ENCODE measurements around the gene AMN.
"Not testable (repeated sequence)": the region's sequence is repeated elsewhere in the genome, so short reads cannot be mapped to it uniquely, and the experiment has no call there.

The AMN gene

DNA sequence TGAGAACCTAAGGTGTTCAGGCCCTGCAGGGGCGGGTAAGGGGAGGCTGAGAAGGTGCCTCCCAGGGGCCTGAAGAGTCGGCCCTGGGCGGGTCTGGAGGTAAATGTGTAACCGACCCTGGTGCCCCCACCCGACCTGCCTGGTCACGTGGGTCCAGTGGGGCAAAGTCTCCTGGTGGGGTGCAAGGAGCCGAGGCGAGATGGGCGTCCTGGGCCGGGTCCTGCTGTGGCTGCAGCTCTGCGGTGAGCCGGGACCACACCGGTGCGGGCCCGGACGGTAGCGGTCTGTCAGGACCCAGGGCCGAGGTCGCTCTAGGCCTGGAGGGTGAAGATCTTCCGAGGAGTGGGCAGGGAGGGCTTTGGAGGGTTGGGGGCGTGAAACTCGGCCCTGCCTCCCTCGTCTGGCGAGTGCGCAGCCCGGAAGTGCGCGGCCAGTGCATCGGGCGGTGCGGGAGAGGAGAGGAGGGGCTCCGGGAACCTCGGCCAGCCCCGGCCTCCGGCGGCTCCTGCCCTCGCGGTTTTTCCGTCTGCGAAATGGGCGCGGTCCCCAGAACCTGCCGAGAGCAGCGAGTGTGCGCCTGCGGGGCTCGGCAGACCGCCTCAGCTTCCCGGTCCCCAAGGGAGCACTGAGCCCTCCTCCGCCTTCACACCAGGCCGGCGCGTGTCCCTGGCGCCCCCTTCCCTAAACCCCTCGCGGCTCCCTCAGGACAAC, at the start of gene AMN:
AMN (plus strand) TSS at position 174 of the 711 bp plus-strand sequence; CDS start at position 200, 26 bp downstream.
- DNase-seq = no peak

DNA sequence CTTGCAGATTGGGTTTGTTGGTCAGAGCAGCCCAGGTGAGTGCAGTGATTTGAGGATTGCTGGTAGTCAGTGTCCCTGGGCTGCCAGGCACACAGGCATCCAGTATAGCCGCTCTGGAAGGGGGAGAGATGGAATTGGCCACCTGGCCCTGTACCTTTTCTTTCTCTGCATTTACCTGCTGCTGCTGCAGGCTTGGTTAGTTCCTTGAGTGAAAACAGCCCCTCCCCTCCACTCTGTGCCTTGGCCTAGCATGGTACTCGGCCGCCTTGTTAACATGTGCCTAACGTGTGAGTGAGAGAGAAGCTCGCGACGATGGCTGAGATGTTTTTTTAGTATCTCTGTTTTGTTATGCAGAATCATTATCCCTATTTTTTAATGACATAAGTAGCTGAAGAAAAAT, 49.3 kb upstream of the AMN start:
- DNase-seq = no peak

DNA sequence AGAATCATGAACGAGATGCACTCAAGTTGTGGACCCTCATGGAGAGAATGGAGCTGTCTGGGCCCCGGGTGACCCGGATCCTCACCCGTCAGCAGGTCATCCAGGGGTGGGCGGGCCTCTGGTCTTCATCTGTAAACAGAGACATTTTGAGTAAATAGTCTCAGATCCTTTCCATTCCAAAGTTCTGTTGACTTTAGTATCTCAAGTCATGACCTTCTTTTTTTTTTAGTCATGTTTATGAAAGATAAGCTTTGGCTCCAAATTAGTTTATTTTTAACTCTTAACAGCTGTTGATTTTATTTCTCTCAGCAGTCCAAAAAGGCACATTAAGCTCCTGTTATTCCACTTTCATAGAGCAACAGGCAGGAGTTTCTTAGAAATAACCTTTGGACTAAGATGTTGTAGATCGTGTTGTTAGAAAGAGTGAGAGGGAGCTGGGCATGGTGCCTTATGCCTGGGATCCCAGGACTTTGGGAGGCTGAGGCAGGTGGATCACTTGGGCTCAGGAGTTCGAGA, 48.9 kb upstream of the AMN start:
- no peak for DNase-seq

DNA sequence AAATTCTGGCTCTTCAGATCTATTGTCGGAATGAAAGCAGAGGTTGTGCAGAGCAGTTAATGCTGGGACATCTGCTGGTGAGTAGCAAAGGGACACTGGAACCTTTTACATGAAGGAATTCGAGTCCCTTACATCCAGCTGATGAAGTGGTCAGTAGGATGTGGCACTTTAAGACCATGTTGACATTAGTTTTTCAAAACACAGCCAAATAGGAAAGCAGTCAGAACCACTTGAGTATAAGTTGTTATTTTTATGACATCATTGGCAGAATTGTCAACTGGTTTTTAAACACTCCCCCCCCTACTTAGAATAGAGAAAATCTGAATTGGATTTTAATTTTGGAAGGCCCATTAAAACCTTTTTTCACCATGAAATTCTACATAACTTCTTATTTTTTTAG, 46.8 kb upstream of the AMN start:
- peak in 1 of 2 experiments; percentile 84 for DNase-seq

DNA sequence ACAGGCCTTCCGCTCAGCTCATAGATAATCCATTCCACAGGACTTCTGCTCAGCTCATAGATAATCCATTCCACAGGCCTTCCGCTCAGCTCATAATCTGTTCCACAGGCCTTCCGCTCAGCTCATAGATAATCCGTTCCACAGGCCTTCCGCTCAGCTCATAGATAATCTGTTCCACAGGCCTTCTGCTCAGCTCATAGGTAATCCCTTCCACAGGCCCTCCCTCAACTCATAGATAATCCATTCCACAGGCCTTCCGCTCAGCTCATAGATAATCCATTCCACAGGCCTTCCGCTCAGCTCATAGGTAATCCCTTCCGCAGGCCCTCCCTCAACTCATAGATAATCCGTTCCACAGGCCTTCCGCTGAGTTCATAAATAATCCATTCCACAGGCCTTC, 45.0 kb upstream of the AMN start:
- DNase-seq = not testable (repeated sequence)

DNA sequence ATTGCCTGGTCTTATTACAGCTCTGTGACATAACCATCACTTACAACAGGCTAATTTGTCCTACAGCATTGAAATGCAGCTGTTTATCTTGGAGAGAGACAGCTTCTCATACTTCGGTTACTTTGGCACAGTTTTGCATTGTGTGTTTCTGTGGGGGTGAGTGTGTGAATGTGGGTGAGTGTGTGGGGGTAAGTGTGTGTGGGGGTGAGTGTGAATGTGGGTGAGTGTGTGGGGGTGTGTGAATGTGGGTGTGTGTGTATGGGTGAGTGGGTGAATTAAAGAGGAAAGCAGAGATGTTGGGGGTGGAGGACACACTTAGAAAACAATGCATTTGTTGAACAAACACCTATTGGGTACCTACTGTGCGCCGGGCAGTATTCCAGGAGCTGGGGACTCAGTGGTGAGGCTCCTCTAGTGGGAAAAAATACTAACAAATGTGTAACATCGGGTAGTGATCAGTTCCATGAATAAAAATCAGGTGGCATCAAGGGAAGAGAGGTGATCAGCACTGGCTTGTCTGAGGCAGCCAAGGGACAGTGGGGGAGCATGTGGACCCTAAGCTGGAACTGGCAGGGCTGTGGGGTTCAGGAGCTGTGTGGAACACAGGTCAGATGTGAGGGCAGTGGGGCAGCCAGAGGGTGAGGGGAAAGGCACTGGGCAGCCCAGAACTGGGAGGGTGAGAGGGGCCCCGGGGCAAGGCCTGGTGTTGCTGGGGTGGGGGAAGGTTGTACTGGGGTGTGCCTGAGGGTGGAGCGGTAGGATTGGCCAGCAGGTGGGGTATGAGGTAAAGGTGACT, 44.1 kb upstream of the AMN start:
- no peak for DNase-seq

DNA sequence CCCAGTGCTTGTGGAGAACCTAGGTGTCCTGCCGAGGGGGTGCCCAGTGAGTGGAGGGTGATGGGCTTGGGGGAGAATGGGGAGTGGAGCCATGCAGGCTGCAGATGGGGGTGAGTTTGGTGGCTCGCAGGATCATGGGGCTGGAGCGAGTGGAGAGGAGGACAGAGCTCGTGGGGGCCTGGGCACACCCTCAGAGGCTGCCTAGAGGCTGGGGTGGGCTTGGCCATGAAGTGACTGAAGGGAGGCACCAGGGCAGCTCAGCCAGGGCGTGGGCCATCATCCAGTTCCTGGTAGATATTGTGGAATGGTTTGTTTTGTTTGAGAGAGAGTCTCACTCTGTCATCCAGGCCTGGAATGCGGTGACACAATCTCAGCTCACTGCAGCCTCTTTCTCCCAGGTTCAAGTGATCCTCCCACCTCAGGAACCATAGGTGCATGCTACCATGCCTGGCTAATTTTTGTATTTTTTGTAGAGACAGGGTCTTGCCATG, 43.4 kb upstream of the AMN start:
- DNase-seq = no peak

DNA sequence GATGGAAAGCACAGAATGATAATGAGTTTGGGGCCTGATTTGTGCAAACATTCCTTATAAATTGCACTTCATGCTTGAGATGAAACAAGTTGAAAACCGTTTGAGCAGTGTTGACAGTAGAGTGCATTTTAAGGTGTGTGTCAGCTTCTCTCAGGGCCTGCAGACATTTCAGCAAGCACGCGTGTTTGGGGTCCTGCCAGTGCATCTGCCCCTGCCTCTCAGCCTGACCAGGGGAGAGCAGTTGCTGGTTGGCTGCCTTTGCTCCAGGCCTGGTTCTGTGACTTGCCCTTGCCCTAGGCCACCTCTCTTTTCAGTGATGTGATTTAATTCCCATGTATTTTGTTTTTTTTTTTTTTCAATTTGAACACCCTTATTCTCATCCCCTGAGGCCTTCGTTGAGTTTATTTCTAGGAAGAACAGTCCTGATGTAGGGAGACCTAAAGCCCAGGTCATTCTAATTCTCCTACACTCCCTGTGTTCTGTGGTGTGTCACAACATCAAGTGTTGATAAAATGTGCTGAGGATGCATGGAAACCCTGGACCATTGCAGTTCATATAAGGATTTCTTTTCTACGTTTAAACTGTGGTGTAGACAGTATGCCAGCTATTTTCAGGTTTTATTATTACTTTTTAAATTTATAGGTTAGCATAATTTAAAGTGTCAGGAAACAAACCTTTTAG, 40.1 kb upstream of the AMN start:
- no peak for DNase-seq

DNA sequence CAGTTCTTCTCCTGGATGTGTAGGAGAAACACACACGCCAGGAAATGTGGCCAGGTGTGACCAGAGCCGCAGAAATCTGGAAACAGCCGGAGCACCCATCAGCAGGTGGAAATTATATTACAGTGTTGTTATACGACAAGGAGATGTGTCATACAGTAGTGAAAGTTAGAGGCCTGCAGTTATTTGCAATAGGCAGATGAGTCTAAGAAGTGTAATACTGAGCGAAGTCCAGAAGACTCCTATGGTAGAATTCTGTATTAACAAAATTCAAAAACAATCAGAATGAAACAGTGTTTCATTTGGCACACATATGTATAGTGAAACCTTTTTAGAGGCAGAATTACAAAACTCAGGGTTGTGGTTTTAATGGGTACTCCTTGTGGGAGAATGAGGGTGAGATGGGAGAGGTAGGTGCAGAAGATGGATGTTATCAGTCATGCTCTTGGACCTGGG, 39.3 kb upstream of the AMN start:
- DNase-seq = no peak

DNA sequence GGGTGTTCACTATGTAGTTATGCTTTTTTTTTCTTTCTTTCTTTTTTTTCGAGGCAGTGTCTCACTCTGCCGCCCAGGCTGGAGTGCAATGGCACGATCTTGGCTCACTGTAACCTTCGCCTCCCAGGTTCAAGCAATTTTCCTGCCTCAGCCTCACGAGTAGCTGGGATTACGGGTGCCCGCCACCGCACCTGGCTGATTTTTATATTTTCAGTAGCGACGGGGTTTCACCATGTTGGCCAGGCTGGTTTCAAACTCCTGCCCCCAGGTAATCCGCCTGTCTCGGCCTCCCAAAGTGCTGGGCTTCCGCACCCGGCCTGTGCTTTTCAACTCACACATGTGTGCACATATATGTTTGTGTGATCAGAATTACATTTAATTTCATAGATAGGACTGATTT, 38.9 kb upstream of the AMN start:
- DNase-seq = no peak

DNA sequence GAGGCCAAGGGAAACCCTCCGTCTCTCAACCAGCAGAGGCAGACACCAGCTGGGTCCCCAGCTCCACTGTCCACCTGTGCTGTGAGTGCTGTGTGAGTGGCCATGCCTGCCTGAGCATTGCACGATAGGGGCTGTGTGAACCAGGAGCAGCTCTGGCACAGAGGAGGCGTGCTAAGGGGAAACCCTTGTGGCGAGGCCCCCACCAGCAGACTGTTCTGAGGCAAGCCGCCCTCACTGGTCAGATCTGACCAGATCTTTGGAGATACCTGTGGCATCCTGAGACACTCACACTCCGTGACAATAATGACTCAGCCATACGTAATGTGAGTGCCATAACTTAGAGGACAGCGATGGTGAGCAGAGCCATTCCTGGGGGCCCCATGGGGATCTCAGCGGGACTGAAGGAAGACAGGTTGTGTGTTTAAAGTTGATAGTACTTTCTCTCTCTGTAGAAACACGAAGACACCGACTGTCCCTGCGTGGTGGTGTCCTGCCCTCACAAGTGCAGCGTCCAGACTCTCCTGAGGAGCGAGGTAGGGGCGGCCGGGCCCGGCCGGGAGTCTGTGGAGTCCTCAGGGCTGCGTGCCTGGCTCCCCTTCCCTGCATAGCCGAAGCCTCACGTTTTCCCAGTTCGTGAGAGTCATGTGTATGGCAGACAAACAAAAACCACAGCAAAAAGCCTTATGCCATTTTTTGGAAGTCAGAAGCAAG, 36.6 kb upstream of the AMN start:
- DNase-seq = no peak

DNA sequence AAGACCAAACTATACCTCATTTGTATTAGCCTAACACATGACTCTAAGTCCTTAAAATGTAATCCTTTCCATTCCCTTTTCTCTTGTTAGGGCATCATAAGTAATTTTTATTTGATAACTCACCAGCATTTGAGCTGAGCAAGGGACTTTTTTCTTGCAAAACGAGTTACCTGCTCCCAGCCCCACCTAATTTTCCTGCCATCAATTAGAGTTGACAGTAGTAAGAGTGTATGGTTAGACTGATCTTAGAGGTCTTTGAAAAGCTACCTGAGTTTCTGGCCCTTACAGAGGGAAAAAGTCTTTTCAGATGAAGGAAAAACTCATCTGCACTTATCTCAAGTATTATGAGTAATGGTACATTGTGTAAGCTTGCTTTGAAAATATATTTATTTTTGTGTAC, 33.7 kb upstream of the AMN start:
- DNase-seq = no peak

DNA sequence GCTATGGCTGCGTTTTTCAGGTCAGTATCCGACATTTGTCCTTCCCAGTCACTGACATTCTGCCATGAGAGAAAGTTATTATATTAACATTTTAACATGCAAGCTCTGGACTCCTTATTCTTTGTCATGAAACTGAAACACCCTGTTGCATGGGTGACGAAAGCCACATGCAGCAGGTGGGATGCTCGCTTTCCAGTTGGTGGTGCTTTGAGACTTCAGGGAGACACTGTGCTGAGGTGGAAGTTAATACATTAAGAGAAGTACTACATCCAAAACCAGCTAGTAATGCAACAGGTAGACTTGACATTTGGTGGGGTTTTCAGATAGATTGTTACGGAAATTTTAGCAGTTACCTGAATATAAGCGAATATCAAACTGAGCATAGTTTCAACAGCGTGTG, 32.8 kb upstream of the AMN start:
- no peak for DNase-seq

DNA sequence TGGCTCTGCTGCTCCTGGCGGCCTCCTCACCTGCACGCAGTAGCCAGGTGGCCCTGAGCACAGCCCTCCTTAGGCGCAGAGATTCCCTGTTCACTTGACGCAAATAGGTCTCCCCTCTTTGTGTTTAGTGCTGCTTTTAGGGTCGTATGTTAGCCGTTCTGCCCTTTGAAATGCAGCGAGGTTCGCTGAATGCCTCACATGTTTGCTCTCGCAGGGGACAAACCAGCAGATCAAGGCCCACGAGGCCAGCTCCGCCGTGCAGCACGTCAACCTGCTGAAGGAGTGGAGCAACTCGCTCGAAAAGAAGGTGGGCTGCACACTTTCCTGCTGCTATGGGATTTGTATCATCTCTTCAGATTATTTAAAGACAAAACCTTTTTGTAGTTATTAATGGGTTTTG, 31.4 kb upstream of the AMN start:
- no peak for DNase-seq

DNA sequence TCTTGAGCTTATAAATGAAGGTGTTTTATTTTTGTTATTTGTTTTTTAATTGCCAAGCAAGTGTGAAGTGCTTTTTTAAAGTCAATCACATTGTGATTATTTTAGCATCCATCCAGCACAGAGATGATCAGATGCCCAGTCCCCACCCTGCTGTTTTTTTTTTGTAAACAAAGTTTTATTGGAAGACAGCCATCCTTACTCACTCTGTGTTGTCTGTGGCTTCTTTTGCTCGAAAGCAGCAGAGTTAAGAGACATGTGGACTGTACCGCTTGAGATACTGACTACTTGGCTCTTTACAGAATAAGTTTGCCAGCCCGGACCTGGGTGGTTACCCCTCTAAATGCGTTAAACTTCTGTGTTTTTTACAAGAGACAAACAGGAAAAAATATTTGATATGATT, 30.9 kb upstream of the AMN start:
- no peak for DNase-seq

DNA sequence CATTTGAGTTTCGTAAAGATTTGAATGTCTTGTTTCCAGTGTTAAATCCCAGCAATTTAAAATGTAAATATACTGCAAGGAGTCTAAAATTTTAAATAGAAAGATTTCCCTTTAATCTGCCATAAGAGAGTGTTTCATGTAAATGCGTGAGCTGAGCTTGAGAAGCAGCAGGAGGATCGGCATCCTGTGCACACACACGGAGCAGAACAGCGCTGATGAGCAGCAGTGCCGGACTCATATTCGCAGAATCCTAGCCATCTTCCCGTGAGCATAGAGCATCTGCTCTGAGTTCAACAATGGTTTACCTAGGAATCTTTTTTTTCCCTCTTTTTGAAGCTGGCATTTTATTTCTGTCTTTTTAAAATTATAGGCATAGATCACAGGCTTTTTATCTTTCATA, 29.8 kb upstream of the AMN start:
- DNase-seq = no peak

DNA sequence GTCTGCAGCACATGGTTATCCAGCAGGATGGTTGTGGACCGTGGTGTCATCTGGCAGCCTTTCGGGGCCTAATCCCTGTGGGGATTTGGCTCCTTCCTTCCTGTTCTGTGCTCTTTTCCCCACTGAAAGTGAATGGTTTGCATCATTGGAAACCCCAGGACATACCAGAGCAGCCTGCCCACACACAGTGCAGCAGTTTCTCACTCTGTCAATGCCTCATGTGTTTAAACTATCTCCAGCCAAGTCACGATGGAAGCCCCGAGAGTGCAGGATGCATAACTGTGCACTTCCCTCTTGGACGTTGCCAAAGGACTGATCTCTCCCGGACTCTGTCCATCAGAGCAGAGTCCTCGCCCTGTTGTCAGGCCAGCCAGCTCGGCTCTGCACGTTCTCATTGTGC, 29.0 kb upstream of the AMN start:
- DNase-seq = no peak

DNA sequence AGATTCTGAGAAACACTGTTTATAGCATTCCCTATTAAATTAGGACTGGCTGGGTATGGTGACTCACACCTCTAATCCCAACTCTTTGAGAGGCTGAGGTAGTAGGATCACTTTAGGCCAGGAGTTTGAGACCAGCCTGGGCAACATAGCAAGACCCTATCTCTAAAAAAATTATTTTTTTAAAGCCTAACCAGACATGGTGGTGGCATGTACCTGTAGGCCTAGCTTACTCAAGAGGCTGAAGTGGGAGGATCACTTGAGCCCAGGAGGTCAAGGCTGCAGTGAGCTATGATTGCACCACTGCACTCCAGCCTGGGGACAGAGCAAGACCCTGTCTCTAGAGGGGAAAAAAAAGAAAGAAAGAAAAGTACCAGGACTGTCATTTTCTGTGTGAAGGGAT, 25.7 kb upstream of the AMN start:
- not testable (repeated sequence) for DNase-seq

DNA sequence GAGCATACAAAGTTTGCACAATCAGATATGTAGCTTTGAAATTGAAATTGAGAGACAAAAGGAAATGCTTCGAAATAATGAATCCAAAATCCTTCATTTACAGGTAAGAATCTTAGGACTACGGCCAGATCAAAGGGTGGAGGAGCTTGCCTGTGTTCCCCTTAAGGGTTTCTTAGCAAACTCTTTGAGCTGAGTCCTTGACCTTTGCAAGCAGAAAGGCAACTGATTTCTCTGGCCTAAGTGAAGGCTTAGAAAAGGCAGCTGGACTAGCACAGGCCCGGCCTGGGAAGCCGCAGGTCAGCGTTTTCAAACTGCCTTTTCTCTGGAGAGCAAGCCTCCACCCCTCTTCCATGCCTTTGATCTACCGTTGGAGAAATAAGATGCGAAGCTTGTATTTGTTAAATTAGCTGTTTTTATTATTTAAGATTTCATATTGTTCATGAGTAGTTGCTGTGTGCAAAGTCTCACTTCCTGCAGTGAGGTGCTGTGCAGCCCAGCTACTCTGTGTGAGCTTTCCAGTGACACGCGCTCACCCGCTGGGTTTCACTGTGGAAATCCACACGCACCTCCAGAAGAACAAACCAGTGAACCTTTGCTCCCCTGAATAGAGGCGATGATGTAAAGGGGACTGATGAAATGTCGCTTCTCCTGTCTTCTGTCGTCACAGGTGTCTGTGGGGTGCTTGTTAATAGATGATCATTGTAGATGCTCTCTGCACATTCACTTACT, 25.0 kb upstream of the AMN start:
- no peak for DNase-seq

DNA sequence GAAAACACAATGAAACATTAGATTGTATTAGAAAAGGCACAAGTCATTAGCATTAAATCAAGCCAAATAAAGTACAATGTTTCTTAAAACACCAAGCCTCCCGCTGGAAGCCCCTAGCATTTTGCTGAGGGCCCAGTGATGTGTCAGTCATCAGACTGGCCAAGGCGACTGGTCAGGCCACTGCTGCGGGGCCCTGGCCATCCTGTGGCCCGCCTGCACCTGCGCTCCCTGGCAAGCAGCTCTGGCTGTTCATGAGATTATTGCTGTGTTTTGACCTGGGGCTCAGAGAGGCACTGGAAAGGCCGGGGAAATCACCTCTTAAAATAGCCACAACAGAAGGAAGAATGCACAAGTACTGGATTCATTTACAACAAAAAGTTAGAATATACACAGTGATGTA, 24.2 kb upstream of the AMN start:
- no peak for DNase-seq

DNA sequence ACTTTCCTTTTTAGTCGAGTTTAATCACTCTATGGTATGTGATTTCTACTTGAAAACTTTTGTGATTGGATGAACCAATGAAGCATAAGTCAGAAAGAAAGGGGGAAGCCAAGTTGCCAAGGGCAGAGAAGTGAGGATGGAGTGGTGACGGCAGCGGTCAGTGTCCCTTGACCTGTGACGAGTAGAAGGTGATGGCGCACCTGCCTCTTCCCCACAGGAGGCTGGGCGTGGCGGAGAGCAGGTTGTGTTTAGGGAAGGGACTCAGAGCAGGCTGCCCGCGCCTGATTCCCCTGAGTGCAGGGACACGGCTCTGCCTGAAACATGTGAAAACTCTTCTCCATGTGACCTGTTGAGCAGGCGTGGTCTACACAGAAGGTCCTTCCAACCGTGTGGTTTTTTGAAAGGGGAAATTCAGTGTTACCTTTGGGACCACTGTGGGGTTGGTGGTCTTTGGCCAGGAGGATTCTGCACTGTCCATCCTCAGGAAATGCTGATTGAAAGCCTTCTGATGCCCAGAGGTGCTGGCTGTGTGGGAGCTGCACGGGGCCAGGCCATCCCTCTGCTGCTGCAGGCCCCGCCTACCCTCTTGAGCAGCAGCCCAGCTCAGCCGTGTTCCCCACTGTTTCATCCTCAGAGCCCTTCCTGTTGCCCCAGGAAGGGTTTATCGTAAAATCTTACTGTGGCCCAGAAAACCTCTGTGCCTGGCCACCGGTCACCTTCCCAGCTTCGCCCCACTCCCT, 23.5 kb upstream of the AMN start:
- DNase-seq = no peak
